IPS DF 19.7 (cell line): ENCODE data around the gene KCTD7.
"Not testable (repeated sequence)": the region's sequence is repeated elsewhere in the genome, so short reads cannot be mapped to it uniquely, and the experiment has no call there.

ENCODE experiments used
- DNase-seq: peaks from one replicate; pipeline ENCODE4 v3.0.0-alpha.2; 2013; ENCODE audit warnings: low read depth, low spot score

The KCTD7 gene

DNA sequence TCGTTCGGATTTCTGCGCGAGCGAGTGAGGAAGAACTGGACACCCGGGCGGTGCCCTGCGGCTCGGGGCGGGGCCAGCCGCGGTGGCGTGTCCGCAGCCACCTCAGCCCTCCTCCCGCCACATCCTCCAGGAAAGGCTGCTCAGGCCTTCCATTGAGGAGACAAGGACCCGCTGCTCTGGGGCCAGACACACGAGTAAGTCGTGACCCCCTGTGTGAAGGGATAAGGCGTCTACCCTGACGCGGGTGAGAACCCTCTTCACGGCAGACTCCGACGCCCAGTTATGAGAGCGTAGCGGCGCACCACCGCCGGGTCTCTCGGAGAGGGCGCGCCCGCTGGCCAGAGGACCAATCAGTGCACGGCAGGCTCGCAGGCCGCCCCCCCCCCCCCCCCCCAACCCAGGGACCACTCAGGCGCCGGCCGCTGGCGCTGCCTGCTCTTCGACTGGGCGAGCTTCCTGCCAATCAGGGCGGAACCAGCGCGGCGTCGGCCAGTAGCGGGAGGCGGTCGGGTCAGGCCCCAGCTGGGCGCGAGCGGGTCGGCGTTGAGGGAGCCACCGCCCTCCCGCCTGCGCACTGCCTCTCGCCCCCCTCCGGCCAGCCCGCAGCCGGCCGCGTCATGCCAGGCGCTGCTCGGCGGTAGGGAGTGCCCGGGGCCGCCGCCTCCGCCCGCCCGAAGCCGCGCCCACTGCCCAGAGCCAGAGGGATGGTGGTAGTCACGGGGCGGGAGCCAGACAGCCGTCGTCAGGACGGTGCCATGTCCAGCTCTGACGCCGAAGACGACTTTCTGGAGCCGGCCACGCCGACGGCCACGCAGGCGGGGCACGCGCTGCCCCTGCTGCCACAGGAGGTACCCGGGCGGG, at the start of gene KCTD7:
Gene KCTD7, plus strand, starts transcription at position 521 of the 861 bp plus-strand sequence. Its CDS starts 184 bp downstream, at position 705.
- DNase-seq: peak; percentile 77

- DNase-seq: not testable (repeated sequence)
These were observed 48.3 kb upstream of the KCTD7 start for GRCh38 chr7:66580380-66580779.

DNA sequence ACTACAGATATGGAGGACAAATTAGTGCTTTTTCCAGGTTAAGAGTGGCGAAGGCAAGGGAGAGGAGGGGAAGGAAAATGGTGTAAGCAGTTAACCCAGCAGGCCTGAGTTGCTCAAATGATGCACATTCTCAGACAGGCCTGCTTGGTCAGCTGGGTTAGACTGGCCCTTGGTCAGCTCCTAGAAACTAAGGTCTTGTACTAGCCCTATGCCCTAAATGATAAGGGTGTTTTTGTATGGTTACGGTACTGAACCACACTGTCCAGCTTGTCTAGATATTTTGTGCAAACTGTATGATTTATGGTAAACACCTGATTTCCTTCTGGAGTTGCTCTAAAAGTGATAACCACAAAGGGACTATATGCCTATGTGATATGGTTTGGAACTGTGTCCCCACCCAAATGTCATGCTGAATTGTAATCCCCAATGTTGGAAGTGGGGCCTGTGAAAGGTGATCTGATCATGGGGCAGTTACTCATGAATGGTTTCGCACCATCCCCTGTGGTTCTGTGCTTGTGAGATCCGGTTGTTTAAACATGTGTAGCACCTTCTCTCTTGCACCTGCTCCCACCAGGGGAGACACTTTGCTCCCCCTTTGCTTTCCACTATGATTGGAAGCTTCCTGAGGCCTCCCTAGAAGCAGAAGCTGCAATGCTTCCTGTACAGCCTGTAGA, 45.7 kb upstream of the KCTD7 start:
- DNase-seq: not testable (repeated sequence)

DNA sequence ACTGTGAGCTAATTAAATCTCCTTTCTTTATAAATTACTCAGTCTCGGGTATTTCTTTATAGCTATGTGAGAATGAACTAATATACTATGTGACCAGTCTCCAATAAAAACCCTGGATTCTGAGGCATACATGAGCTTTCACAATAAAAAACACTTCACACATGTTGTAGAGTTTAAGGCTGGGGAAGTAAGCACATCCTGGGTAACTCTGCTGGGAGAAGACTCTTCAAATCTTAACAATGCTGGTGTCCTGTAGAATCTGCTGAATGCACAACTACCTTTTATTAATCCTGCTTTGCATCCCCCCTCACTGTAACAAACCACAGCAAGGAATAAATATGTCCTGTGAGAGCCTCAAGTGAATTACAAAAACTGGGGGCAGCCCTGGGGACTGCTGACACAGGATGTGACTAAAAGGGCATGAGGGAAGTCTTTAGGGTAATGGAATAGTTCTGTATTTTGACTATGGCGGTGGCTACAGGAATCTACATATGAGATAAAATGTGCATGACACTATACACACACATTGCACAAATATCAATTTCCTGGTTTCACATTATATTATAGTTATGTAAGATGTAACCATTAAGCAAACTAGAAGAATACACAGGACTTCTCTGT, 45.1 kb upstream of the KCTD7 start:
- no peak for DNase-seq

- no peak for DNase-seq
These were observed 42.5 kb upstream of the KCTD7 start for GRCh38 chr7:66586181-66586580.

- not testable (repeated sequence) for DNase-seq
These were observed 40.5 kb upstream of the KCTD7 start for GRCh38 chr7:66588226-66588625.

DNA sequence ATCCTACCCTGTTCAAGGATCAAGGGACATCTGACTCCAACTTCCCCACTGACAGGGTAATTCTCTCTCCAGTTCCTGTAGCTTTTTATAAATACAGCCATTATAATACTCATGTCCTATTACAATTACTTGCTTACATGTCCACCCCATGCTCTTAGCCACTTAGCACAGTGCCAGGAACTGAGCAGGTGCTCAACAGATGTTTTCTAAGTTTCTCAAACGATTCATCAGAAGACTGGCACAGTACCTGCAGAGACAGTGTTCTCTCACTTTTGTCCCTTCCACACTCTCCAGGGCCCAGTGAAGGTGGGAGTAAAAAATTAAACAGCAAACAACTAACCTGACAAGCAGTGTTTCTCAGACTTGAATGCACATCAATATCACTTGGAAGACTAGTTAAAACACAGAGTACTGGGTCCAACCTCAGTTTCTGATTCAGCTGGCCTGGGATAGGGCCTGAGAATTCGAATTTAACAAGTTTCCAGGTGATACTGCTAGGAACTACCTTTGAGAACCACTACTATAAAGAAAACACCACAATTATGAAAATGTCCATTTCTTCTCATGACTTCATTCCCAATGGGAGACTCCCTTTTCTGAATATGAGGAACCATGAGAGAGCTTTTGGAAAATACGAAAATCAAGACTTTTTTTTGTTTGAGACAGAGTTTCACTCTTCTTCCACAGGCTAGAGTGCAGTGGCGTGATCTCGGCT, 39.7 kb upstream of the KCTD7 start:
- DNase-seq: not testable (repeated sequence)

DNA sequence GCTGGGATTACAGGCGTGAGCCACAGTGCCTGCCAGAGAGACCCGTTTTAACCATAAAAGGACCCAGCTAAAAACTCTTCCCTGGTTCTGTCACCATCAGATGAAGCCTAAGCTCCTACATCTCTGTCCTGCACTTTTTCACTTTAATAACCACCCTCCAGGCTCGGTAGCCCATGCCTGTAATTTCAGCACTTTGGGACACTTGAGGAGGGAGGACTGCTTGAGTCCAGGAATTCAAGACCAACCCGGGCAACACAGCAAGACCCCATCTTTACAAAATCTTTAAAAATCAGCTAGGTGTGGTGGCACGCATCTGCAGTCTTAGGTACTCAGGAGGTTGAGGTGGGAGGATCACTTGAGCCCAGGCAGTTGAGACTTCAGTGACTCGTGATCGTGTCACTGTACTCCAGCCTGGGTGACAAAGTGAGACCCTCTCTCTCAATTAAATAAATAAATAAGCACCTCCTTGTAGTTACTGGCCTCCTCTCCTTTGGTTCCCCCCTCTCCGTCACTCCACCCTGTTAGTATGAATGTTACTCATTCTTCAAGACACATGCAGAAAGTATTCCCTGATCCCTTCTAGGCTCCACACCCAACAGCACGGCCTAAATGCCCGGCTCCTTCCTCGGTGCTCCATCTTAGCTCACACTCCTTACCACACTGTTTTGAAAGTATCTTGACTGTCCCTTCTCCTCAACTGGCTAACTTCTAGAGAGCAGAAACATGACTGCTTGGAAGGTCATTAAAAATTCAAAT, 38.2 kb upstream of the KCTD7 start:
- DNase-seq: not testable (repeated sequence)

GRCh38 chr7:66591058-66591798, 37.5 kb upstream of the KCTD7 start:
- not testable (repeated sequence) for DNase-seq

DNA sequence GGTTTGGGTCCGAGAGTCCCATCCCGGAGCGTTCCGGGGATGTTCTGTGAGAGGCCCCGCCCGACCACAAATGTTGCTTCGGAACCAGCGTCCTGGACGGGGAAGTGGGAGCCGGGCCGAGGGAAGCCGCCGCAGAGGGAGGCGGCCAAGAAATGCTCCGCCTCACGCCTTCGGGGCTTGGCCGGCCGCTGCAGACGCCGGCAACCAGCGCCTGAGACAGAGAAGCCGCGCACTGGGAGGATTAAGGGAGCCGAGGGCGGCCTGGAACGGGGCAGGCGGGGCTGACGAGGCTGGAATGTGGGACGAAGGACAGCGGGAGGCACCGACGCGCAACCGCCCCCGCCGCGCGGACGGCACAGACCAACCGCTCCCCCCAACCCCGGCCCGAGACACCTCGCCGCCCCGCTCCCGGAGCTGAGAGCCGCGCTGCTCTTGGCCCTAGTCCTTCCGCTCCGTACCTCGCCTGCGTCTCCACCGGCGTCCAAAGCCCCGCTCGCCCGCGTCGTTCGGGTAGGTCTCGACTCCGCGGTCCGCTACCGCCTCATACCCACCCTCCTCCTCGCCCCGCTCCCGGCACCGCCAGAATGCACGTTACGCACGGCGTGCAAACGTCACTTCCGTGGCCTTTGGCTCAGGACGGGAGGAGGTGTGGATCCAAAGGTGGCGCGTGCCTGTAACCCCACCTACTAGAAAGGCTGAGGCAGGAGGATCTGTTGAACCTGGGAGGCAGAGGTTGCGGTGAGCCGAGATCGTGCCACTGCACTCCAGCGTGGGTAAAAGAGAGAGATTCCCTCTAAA, 36.7 kb upstream of the KCTD7 start:
- DNase-seq: peak; percentile 79

DNA sequence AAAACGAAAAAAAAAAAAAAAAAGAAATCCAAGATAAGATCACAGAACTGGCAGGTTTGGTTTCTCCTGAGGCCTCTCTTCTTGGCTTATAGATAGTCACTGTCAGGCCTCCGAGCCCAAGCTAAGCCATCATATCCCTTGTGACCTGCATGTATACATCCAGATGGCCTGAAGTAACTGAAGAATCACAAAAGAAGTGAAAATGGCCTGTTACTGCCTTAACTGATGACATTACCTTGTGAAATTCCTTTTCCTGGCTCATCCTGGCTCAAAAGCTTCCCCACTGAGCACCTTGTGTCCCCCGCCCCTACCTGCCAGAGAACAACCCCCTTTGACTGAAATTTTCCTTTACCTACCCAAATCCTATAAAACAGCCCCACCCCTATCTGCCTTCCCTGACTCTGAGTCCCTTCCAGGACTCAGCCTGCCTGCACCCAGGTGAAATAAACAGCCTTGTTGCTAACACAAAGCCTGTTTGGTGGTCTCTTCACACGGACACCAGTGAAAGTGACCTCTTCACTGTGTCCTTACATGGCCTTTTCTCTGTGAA, 36.0 kb upstream of the KCTD7 start:
- not testable (repeated sequence) for DNase-seq

- DNase-seq: not testable (repeated sequence)
These were observed 34.6 kb upstream of the KCTD7 start for GRCh38 chr7:66594082-66594481.

DNA sequence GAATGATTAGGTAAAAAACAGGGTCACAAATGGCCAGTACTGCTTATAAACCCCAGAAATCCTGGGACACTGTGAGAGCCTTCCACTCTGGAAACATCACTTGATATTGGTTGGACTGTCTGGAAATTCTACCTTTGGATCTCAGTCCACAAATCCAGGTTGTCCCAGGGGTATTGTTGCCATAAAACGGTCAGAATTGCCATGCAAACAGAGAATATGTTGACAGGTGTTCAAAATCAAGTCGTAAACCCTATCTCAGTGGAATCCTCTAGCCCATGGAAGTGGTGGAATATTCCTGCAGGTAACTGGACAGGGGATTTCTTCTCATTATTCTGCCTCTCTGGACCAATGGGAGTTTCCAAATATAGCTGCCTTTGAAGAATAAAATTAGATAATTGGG, 31.2 kb upstream of the KCTD7 start:
- no peak for DNase-seq

GRCh38 chr7:66602159-66602558, 26.5 kb upstream of the KCTD7 start:
- no peak for DNase-seq

DNA sequence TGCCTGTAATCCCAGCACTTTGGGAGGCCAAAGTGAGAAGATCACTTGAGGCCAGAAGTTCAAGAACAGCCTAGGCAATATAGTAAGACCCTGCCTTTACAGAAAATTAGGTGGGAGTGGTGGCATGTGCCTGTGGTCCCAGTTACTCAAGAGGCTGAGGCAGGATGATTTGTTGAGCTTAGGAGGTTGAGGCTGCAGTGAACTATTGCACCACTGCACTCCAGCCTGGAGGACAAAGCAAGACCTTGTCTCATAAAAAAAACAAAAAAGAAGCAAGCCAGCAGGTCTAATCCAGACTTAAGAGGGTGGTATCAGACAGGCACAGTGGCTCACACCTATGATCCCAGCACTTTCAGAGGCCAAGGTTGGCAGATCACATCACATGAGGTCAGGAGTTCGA, 24.5 kb upstream of the KCTD7 start:
- DNase-seq: no peak

DNA sequence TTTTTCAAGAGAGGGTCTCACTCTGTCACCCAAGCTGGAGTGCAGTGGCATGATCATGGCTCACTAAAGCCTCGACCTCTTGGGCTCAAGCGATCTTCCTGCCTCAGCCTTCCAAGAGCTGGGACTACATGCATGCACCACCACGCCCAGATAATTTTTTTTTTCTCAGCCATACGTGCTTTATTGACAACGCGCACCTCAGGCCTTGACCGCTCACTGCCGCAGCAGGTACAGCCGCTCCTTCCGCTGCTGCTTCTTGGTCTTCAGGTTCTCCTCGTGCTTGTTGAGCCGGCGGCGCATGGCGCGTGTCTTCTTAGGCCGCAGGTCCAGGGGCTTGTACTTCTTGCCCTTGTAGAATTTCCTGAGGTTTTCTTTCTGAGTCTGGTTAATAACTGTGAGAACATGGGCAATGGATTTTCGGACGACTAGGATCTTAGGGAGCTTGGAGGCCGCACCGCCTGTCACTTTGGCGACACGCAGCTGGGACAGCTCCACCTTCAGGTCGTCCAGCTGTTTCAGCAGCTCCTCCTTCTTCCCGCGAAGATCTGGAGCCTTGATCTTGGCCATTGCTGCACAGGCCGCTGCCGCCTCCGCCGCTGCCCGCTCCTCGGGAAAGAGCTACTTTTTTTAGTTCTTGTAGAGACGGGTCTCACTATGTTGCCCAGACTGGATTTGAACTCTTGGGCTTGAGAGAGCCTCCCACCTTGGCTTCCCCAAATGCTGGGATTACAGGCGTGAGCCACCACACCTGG, 22.0 kb upstream of the KCTD7 start:
- not testable (repeated sequence) for DNase-seq

- no peak for DNase-seq
These were observed 19.5 kb upstream of the KCTD7 start for GRCh38 chr7:66609176-66609575.

- not testable (repeated sequence) for DNase-seq
These were observed 14.1 kb upstream of the KCTD7 start for GRCh38 chr7:66614596-66614995.
